Amygdala (tissue), 56 donors: ENCODE results near the gene RAP1B.
"Not testable (repeated sequence)": the region's sequence is repeated elsewhere in the genome, so short reads cannot be mapped to it uniquely, and the experiment has no call there.

ENCODE experiments used
- DNase-seq, 56 donors: peaks; one replicate each; lab custom pipeline; 2025; lab: John Stamatoyannopoulos, UW

RAP1B gene

DNA sequence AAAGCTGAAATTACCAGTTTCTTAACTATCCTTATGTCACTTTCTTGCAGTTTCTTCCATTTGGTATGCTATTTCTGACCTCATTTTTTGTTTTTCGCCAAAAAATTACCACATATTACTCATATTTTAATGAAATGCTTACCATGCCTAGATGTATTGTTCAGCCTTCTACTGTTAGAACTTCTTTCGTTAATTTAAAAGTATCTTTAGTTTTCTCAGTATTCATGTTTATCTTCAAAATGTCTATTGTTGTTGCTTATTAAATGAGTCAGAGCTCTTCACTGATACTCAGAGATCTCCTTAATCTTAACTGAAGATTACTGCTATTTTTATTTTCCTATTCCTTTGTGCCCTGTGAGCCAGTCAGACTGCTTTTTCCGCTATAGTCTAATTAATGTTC lies 20.5 kb downstream of the RAP1B start:
- DNase-seq: no peak

DNA sequence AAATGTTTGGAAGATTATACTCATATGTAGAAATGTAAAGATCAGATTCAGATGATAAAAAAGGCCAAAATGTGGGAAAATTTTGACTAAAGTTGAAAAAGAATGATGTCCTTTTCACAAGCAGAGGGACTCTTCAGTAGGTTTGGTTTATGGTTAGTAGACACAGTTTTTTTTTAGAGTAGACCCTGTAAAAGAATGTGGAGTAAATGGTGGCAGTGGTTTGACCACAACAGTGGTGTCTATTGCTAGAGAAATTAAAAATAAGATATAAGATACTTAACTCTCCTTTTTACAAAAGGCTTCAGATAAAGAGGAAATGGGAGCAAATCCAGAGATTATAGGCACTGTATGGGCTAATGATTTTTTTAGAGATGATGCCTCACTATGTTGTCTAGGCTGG lies 21.8 kb downstream of the RAP1B start:
- DNase-seq: no peak

- DNase-seq: no peak
Observed at GRCh38 chr12:68633614-68634558, 23.2 kb downstream of the RAP1B start.

DNA sequence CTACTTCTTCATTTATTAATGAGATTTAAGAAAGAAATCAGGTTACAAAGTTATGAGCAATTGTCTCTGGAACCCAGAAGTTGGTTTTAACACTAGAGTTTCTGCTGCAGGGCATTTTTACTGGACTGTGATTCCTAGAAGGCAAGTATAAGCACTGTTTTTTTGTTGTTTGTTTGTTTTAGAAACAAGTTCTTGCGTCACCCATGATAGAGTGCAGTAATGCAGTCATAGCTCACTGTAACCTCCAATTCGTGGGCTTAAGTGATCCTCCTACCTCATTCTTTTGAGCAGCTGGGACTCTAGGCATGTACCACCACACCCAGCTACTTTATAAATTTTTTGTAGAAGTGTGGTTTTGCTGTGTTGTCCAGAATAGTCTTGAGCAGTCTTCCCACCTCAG lies 25.6 kb downstream of the RAP1B start:
- no peak for DNase-seq

GRCh38 chr12:68637439-68637838 lies 26.7 kb downstream of the RAP1B start:
- not testable (repeated sequence) for DNase-seq

DNA sequence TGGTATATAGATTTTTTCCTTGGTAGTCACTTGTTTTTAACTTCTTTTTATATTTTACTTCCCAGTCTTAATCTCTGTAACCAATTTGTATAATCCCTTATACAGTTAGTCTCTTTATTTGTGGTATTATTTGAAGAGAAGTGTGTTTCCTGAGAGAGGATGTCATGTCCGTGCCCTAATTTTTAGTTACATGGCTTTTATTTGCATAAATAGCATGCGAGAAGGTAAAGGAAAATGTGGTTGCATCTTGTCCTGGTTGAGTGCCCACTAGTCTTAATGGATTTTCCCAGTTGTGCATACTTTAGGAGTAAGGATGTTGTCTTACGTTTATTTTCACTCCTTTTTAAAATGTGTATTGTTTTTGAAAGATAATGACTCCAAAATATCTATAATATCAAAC lies 27.5 kb downstream of the RAP1B start:
- no peak for DNase-seq

DNA sequence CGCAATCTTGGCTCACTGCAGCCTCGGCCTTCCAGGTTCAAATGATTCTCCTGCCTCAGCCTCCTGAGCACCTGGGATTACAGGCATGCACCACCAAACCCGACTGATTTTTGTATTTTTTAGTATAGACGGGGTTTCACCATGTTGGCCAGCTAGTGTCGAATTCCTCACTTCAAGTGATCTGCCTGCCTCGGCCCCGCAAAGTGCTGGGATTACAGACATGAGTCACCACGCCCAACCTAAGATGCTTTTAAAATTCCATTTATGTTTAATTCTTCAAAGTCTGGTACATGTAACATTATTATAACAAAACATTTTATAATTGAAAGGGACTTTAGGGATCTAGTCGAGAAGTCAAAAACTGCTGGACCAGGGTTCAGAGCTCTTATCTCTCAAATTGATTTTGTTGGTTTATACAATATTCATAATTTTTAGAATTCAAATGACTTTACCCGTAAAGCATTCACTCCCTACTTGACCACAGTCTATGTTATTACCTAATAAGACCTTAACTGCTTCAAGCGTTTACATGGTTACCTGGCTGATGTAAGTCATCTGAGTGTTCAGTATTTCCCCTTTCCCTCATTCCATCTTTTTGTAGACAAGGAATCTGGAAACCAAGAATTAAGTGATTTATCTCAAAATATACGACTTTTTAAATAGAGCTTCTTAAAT lies 28.2 kb downstream of the RAP1B start:
- no peak for DNase-seq

DNA sequence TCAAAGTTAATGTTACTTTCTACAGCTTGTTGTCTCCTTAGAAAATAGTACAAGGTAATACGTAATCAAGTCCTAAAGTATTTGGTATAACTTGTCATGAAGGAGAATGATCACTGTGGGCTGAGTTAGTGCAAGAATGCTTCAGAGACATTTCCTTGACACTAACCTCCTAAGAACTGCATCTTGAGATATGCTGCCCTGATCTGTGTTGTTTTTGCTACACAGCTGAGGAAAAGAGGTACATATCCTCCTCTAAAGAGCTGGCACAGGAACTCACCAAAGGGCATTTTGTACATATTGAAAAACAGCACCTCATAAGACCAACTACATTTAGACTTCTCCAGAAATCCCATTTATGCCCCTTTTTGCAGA lies 28.7 kb downstream of the RAP1B start:
- DNase-seq: no peak

GRCh38 chr12:68641138-68641537 lies 30.4 kb downstream of the RAP1B start:
- DNase-seq: no peak

GRCh38 chr12:68646484-68646883 lies 35.8 kb downstream of the RAP1B start:
- DNase-seq: no peak

GRCh38 chr12:68647507-68647906 lies 36.8 kb downstream of the RAP1B start:
- DNase-seq: no peak

DNA sequence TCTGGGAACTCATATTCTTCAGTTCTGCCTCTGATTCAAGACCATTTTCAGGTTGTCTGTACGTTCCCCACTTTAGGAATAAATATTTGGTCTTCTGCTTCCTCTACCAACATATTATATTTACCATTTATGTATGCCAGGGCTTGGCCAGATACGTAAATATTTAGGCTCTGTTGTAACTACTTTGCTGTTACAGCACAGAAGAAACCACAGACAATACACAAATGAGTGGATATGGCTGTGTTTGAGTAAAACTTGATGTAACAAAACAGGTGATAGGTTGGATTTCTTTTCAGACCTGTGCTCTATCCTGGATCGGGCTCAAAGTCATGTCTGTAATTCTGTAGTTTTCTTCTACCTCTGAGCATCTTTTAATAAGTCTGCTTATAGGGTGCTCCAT lies 37.5 kb downstream of the RAP1B start:
- DNase-seq: no peak

DNA sequence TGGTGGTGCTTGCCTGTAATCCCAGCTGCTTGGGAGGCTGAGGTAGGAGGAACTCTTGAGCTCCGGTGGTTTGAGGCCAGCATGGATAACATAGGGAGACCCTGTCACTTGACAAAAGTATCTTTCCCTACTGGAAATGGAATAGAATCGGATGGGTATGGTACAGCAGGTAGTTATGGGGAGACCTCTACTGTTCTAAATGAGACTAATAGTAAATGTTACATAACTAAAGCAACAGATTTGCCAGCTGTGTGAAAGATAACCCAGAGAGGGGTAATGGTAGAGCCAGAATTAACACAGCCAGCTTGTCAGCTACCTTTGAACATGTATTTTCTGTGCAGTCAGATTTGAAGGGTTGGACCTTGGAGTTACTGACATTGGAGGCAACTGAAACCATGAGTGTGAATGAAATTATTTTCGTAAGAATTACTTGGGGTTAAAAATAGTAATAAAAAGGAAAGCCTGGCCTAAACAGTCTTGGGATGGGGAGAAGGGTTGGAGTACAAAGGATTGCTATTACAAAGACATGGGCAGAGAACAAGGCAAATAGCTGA lies 54.4 kb downstream of the RAP1B start:
- DNase-seq: no peak

- no peak for DNase-seq
Observed at GRCh38 chr12:68667291-68667690, 56.6 kb downstream of the RAP1B start.

- no peak for DNase-seq
Observed at GRCh38 chr12:68667896-68668295, 57.2 kb downstream of the RAP1B start.

- no peak for DNase-seq
Observed at GRCh38 chr12:68671179-68671578, 60.5 kb downstream of the RAP1B start.

DNA sequence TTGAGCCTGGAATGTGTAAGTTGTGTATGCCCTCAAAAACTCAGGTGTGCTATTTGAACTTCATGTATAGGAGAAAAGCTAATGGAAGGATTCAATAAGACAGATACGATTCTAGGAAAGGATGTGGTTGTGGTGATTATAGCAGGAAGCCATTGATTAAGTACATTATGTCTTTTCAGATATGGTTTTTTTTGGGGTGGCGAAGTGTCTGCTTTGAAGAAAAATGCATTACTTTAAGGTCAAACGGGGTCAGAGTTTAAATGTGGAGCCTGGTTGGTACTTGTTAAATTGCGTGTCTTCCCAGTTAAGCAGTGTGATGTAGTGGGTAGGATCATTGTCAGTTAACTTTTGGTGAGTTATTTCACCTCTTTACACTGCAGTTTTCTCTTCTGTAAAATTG lies 63.1 kb downstream of the RAP1B start:
- no peak for DNase-seq

DNA sequence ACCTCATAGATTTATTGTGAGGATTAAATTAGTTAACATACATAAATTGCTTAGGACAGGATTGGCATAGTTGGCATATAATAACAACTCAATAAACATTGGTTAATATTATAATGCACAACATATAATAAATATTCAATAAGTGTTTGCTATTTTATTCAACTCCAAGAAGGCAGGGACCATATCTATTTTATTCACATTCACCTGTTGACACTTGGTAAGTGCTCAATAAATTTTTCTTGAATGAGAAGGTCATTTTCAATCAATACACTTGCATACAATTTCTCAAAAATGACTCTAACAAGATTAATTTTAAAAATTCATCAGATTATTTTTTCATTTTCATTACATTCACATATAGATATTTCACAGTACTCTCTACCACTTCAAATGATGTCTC lies 63.7 kb downstream of the RAP1B start:
- no peak for DNase-seq

GRCh38 chr12:68675101-68675842 lies 64.6 kb downstream of the RAP1B start:
- no peak for DNase-seq

GRCh38 chr12:68676854-68677253 lies 66.2 kb downstream of the RAP1B start:
- DNase-seq: not testable (repeated sequence)

- DNase-seq: no peak
Observed at GRCh38 chr12:68686262-68686594, 75.5 kb downstream of the RAP1B start.
